Activated CD4-positive, alpha-beta memory T cell treated with anti-CD3 and anti-CD28 coated beads, Interleukin-2, amount 10 ng/mL, durations not matched to agents 7 days and 5 days (primary cell): Measurements from ENCODE around the gene TMEM120B. TPM values are rescaled to one million over a fixed set of nuclear protein-coding genes. Genes with fewer than 3 reads are reported as not detected.
A peak's percentile ranks its signal among the peaks of the same experiment; 100 is the strongest.

Experiments used
- CTCF ChIA-PET: fragments of 350-600 bp; sonication (Branson Sonifier 250); formaldehyde crosslinking; loops from one replicate; lab custom pipeline; 2021; ENCODE audit warnings: antibody characterized with exemption, inconsistent platforms; lab: Charles Lee
- POLR2A ChIA-PET: fragments of 350-600 bp; sonication (Branson Sonifier 250); formaldehyde crosslinking; loops from one replicate; lab custom pipeline; 2021; ENCODE audit warnings: antibody characterized with exemption; lab: Charles Lee
- DNase-seq: peaks from one replicate; pipeline ENCODE4 v3.0.0-alpha.2; 2020
- H3K27ac Mint-ChIP-seq: one replicate; pipeline ENCODE4 v1.8.0; 2021; ENCODE audit warnings: mild to moderate bottlenecking, mixed read lengths
- H3K27me3 Mint-ChIP-seq: one replicate; pipeline ENCODE4 v1.8.0; 2021; ENCODE audit warnings: mixed read lengths
- H3K36me3 Mint-ChIP-seq: one replicate; pipeline ENCODE4 v1.8.0; 2021; ENCODE audit warnings: low read depth, mixed read lengths
- H3K4me1 Mint-ChIP-seq: one replicate; pipeline ENCODE4 v1.8.0; 2021; ENCODE audit warnings: mixed read lengths
- H3K4me3 Mint-ChIP-seq: one replicate; pipeline ENCODE4 v1.8.0; 2021; ENCODE audit warnings: mild to moderate bottlenecking, mixed read lengths
- H3K9me3 Mint-ChIP-seq: one replicate; pipeline ENCODE4 v1.8.0; 2021; ENCODE audit warnings: mixed read lengths
- total RNA-seq, 2 experiments: library from RNA; stranded (reverse); gene quantifications; one replicate each; pipeline ENCODE4 v1.2.3, GENCODE V29; 2021

The TMEM120B gene
- total RNA-seq, 2 experiments from 2014 or later = 5.1 to 5.8 TPM

DNA sequence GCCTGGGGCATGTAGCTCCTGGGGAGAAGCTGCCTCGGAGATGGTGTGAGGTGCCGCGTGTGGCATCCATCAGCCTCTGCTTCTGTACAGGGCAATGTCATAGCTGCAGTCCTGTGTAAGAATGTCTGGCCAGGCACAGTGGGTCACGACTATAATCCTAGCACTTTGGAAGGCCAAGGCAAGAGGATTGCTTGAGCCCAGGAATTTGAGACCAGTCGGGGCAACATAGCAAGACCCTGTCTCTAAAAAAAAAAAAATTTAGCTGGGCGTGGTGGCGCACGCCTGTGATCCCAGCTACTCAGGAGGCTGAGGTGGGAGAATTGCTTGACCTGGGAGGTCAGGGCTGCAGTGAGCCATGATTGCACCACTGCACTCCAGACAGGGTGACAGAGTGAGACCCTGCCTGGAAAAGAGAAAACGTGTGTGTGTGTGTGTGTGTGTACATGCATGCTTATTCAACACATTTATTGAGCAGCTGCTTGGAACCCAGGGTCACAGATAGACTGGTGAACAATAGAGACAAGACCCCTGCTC lies 56.8 kb downstream of the TMEM120B start:
- ChIA-PET POLR2A (no interaction called here), CTCF (interaction anchor here (1.0 to 1.5 kb wide), 3 partner anchors 25 to 68 kb away, joined by 3 to 5 read pairs (median 5); no protein-coding TSS in a partner anchor)
- Mint-ChIP-seq H3K4me1 (peaks cover 10% of the 10 kb centered on the region), H3K4me3 (no peak overlapping the region), H3K36me3 (no peaks in the 10 kb centered on the region), H3K27ac (peak overlapping the region; percentile 36), H3K9me3 (no peaks in the 10 kb centered on the region), H3K27me3 (no peaks in the 10 kb centered on the region)
- DNase-seq = no peak

DNA sequence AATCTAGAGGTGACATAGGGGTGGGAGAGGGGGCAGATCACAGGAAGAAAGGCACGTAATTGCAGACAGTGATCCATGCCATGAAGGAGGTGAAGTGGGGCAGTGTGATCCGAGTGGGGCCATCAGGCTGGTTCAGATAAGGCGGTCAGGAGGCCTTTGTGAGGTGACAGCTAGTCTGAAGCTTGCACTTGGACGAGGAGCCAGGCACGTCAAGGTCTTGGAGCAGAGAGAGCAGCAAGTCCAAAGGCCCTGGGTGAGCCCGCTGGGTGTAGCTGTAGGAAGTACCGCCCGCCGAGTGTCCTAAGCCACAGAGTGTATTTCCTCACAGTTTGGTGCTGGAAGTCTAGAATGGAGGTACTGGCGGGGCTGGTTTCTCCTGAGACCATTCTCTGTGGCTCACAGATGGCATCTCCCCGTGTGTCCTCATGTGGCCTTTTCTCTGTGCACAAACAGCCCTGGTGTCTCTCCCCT lies 57.3 kb downstream of the TMEM120B start:
- DNase-seq = no peak
- no peaks in the 10 kb centered on the region for H3K9me3 Mint-ChIP-seq
- H3K27me3 Mint-ChIP-seq = no peaks in the 10 kb centered on the region
- peaks cover 10% of the 10 kb centered on the region for H3K4me1 Mint-ChIP-seq
- ChIA-PET CTCF (interaction anchor here (1.0 to 1.5 kb wide), 3 partner anchors 25 to 68 kb away, joined by 3 to 5 read pairs (median 5); no protein-coding TSS in a partner anchor), POLR2A (no interaction called here)
- no peak overlapping the region for H3K4me3 Mint-ChIP-seq
- peak overlapping the region; percentile 36 for H3K27ac Mint-ChIP-seq
- H3K36me3 Mint-ChIP-seq = no peaks in the 10 kb centered on the region

DNA sequence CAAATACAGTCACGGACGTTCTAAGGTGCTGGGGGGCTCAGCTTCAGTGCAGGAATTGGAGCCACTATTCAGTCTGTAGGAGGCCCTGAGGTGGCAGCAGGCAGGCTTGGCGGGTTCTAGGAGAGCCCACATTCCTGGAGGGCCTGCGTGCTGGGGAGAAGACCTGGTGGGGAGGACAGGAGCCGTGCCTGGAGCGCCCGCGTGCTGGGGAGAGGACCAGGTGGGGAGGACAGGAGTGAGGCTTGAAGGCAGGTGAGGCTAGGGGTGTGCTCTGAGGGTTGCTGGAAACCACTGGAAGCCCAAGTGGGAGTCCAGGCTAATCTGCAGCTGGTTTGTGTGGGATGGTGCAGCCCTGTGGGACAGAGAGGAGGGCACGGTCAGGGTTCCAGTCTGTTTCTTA lies 57.8 kb downstream of the TMEM120B start:
- Mint-ChIP-seq H3K9me3 (no peaks in the 10 kb centered on the region), H3K27me3 (no peaks in the 10 kb centered on the region), H3K27ac (no peak overlapping the region), H3K4me3 (no peak overlapping the region), H3K4me1 (peaks cover 10% of the 10 kb centered on the region), H3K36me3 (no peaks in the 10 kb centered on the region)
- no peak for DNase-seq
- CTCF ChIA-PET = interaction anchor here (1.4 to 1.5 kb wide), 2 partner anchors 24 to 69 kb away, joined by 3 to 5 read pairs; no protein-coding TSS in a partner anchor
- POLR2A ChIA-PET = no interaction called here

DNA sequence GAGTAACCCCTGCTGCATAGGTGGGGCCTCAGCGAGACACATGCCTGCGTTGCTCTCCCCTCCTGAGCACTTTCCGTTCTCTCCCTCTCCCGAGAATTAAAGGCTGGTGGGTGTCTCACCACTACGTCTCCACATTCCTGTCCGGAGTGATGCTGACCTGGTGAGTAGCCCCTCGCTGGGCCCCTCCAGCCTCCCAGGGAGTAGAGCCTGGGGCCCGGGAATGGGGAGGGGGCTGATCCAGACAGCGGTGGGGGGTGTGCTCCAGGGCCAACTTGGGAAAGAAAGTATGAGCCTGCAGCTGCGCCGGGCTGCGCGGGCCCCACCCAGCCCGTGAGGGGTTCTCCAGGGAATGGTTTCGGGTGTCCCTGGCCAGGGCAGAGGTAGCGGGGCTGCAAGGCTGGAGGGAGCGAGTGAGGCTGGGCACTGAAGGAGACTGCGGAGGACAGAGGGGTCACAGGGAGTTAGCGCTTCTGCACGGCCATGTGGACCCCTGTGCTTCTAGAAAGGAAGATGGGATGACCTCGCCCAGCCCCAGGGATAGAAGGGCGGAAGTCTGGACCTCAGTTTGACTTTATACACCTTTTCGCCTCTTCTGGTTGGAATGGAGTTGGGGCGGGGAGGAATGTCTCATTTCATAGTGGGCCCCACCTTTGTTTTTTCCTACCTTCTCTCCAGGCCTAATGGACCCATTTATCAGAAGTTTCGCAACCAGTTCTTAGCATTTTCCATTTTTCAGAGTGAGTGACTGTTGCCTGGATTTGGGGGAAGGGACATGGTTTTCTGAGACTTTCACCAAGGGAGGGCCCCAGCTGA lies 58.5 kb downstream of the TMEM120B start:
- Mint-ChIP-seq H3K9me3 (no peaks in the 10 kb centered on the region), H3K4me1 (peaks cover 10% of the 10 kb centered on the region), H3K4me3 (no peak overlapping the region), H3K27me3 (no peaks in the 10 kb centered on the region), H3K36me3 (peaks cover under 1% of the 10 kb centered on the region), H3K27ac (no peak overlapping the region)
- POLR2A ChIA-PET = interaction anchor here (32.8 kb wide), 1 partner anchor 30 kb away, joined by 1170 read pairs; the partner anchor contains the start of genes RHOF and SETD1B
- CTCF ChIA-PET = interaction anchor here (1.0 kb wide), 1 partner anchor 11 kb away, joined by 3 read pairs; no protein-coding TSS in a partner anchor
- no peak for DNase-seq

DNA sequence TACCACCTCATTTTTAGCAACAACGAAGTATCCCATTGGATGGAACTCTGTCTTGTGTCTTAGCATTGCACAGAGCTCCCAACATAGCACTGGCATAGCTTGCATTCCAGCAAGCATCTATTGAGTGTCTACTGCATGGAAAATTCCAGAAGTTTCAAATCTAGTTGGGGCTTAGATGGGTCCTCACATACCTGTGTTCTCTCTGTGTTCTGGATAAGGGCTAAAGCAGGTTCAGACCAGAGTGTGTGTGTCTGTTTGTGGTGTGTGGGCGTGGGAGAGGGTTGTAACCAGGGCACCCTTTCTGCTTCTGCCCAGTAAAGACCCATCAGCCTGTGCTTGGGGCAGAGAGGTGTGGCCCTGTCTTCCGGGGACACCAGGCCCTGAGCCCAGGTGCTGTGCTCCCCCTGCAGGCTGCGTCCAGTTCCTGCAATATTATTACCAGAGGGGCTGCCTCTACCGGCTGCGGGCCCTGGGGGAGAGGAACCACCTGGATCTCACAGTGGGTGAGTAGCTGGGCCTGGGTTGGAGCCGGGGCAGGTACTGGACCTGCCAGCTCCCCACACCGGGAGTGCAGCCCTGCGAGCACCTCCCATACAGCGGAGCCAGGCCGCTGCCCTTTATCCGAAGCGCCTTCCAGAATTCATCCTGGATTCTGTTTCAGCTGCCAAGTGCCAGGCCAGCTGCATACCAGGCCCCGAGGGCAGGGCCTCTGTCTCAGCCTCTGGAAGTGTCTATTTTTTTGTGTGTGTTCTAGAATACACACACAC lies 60.6 kb downstream of the TMEM120B start:
- POLR2A ChIA-PET = interaction anchor here (1.7 to 32.8 kb wide), 3 partner anchors 9 to 62 kb away, joined by 4 to 1170 read pairs (median 7); partner anchors contain the start of genes RHOF and SETD1B
- CTCF ChIA-PET = interaction anchor here (0.6 to 15.3 kb wide), 21 partner anchors 9 to 372 kb away, joined by 3 to 380 read pairs (median 4); partner anchors contain the start of genes CFAP251, PSMD9, RHOF and TMEM120B
- peak; percentile 86 for DNase-seq
- no peak overlapping the region for H3K4me3 Mint-ChIP-seq
- peak overlapping the region; percentile 64 for H3K27ac Mint-ChIP-seq
- no peaks in the 10 kb centered on the region for H3K27me3 Mint-ChIP-seq
- peaks cover 2% of the 10 kb centered on the region for H3K36me3 Mint-ChIP-seq
- H3K9me3 Mint-ChIP-seq = no peaks in the 10 kb centered on the region
- peaks cover 16% of the 10 kb centered on the region for H3K4me1 Mint-ChIP-seq

DNA sequence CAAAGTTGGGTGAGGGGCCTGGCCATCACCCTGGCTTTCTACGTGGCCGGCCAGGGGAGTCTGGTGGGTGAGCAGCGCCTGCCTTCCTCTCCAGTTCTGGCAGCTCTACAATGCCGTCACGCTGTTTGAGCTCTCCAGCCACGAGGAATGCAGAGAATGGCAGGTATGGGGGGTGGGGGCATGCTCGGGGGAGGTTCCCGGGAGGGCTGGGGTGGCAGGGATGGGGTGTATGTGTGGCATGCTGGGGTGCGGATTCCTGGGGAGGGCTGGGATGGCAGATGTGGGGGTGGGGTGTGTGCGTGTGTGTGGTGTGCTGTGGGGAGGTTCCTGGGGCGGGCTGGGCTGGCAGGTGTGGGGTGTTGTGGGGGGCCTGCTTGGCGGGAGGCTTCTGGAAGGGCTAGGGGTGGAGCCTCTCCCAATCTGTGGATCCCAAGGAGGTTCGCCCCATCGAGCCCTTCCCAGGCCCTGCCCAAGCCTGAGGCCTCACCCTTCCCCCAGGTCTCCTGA lies 62.5 kb downstream of the TMEM120B start:
- ChIA-PET CTCF (interaction anchor here (2.7 to 15.3 kb wide), 2 partner anchors 16 to 63 kb away, joined by 16 to 380 read pairs; partner anchors contain the start of genes RHOF and TMEM120B), POLR2A (interaction anchor here (32.8 kb wide), 1 partner anchor 26 kb away, joined by 1170 read pairs; the partner anchor contains the start of genes RHOF and SETD1B)
- DNase-seq = no peak
- H3K27me3 Mint-ChIP-seq = no peaks in the 10 kb centered on the region
- peaks cover 19% of the 10 kb centered on the region for H3K4me1 Mint-ChIP-seq
- peaks cover 16% of the 10 kb centered on the region for H3K36me3 Mint-ChIP-seq
- no peak overlapping the region for H3K27ac Mint-ChIP-seq
- no peak overlapping the region for H3K4me3 Mint-ChIP-seq
- no peaks in the 10 kb centered on the region for H3K9me3 Mint-ChIP-seq

DNA sequence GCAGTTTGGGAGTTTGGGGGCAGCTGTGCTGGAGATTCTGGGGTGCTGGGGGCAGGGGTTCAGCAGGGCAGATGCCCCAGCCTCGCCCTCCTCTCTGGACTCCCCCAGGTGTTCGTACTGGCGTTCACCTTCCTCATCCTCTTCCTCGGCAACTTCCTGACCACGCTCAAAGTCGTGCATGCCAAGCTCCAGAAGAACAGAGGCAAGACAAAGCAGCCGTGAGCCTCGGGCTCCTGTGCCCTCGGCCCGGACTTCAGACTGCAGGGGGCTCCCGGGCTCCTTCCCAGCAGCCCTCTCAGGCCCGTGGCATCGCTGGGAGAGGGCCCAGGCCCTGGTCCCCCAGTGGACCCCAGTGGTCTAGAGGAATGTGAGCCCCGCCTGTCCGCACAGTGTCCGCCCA lies 62.9 kb downstream of the TMEM120B start:
- Mint-ChIP-seq H3K27me3 (no peaks in the 10 kb centered on the region), H3K9me3 (no peaks in the 10 kb centered on the region), H3K4me3 (no peak overlapping the region), H3K36me3 (peaks cover 20% of the 10 kb centered on the region), H3K27ac (no peak overlapping the region), H3K4me1 (peaks cover 19% of the 10 kb centered on the region)
- ChIA-PET POLR2A (interaction anchor here (1.5 to 32.8 kb wide), 2 partner anchors 25 to 76 kb away, joined by 3 to 1170 read pairs; partner anchors contain the start of genes RHOF and SETD1B), CTCF (interaction anchor here (15.3 kb wide), 1 partner anchor 15 kb away, joined by 380 read pairs; the partner anchor contains the start of gene RHOF)
- no peak for DNase-seq

DNA sequence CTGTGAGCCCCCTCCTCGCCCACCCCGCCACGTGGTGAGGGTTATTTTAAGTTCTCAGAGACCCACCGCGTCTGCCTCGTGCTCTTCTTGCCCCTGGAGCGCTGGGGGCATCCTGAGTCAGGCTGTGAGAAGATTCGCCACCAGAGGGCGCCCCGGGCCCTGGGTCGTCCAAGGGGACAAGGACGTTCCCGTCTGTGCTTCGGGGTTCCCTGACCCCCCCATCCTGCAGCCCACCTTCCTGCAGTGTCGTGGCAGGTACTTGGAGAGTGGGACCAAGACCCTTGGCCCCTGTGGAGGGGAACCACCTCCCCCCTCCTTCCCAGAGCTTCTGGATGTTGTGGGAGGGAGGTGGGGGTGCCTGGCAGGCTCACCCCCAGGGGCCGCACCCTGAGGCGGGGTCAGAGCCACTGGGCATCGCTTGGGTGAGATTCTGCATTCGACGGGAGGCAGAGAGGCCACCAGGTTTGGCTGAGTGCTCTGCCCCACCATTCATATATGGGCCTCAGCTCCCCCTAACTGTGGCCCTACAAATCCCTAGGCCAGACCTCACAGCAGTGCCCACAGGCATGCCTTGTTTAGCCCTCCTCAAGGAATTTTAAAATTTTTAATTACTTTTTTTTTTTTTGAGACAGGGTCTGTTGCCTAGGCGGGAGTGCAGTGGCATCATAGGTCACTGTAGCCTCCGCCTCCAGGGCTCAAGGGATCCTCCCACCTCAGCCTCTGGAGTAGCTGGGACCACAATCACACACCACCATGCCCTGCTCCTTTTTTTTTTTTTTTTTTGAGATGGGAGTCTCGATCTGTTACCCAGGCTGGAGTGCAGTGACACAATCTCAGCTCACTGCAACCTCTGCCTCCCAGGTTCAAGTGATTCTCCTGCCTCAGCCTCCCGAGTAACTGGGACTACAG lies 63.9 kb downstream of the TMEM120B start:
- peaks cover 28% of the 10 kb centered on the region for H3K36me3 Mint-ChIP-seq
- ChIA-PET POLR2A (interaction anchor here (0.8 to 32.8 kb wide), 4 partner anchors 8 to 77 kb away, joined by 3 to 1170 read pairs (median 4); partner anchors contain the start of genes RHOF and SETD1B), CTCF (interaction anchor here (0.5 to 15.3 kb wide), 10 partner anchors 8 to 397 kb away, joined by 3 to 380 read pairs (median 4); partner anchors contain the start of gene RHOF)
- H3K4me1 Mint-ChIP-seq = peaks cover 24% of the 10 kb centered on the region
- H3K27ac Mint-ChIP-seq = peak overlapping the region; percentile 47
- H3K4me3 Mint-ChIP-seq = no peak overlapping the region
- no peaks in the 10 kb centered on the region for H3K9me3 Mint-ChIP-seq
- DNase-seq = peak; percentile 89
- H3K27me3 Mint-ChIP-seq = no peaks in the 10 kb centered on the region

DNA sequence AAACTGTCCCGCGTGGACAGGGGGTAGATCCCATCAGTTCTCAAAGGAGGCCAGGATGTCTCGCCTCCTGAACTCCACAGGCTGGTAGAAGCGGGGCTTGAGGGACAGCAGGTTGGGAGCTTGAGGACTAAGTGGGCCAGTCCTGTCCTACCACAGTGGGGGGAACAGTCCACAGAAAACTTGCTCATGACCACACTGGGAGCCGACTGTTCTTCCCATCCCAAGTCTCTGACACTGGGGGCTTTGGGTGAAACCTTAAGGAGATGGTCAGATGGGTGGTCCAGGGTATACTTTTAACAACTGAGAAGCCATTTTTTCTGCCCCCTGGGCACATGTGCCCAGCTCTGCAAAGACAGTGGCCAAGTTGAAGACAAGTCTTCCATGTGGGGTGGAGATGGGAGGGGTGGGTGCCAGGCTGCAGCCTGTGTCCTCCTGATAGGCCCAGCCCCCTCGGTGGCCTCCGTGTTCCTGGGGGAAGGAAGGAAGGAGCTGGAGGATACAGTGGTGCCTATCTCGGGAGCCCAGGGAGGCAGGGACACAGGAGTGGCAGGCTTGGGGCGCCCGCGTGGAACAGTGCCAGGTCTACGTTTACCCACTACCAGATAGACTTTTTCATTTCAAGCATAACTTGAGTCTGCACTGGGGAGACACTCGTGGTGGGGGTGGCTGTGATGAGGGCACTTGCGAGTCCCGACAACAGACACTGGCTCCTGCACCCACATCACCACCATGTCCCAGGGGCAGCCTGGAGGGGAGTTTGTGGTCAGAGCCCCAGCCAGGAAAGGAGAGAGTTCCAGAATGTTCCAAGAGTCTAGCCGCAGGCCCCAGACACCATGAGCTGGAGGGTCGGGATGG lies 66.2 kb downstream of the TMEM120B start:
- CTCF ChIA-PET = interaction anchor here (1.0 to 15.3 kb wide), 2 partner anchors 12 to 110 kb away, joined by 3 to 380 read pairs; partner anchors contain the start of genes PSMD9 and RHOF
- Mint-ChIP-seq H3K27ac (peak overlapping the region; percentile 29), H3K27me3 (no peaks in the 10 kb centered on the region), H3K4me3 (no peak overlapping the region), H3K36me3 (peaks cover 44% of the 10 kb centered on the region), H3K4me1 (peaks cover 38% of the 10 kb centered on the region), H3K9me3 (no peaks in the 10 kb centered on the region)
- POLR2A ChIA-PET = interaction anchor here (32.8 kb wide), 1 partner anchor 22 kb away, joined by 1170 read pairs; the partner anchor contains the start of genes RHOF and SETD1B
- no peak for DNase-seq

DNA sequence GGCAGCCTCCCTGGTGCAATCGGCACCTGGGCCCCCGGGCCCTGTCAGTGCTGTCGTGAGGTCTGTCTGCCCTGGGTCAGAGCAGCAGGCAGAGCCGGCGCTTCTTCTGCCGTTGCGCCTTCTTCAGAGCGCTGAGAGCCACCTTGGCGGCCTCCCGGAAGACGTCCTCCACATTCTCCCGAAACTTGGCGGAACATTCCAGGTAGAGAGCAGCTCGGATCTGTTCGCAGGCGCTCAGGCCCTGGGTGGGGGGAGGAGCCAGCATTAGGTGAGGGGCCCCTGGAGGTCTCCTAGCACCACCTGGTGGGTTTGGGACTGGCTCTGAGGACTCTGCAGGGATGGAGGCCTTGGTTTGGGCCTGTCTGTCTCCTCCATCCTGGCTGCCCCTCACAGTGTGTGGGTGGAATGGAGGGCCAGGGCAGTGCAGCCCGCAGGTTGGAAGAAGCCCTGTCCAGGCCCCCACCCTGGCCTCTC lies 66.9 kb downstream of the TMEM120B start:
- H3K27ac Mint-ChIP-seq = peak overlapping the region; percentile 29
- no peak overlapping the region for H3K4me3 Mint-ChIP-seq
- H3K9me3 Mint-ChIP-seq = no peaks in the 10 kb centered on the region
- peaks cover 49% of the 10 kb centered on the region for H3K36me3 Mint-ChIP-seq
- POLR2A ChIA-PET = interaction anchor here (32.8 kb wide), 1 partner anchor 21 kb away, joined by 1170 read pairs; the partner anchor contains the start of genes RHOF and SETD1B
- DNase-seq = no peak
- H3K27me3 Mint-ChIP-seq = no peaks in the 10 kb centered on the region
- H3K4me1 Mint-ChIP-seq = peaks cover 43% of the 10 kb centered on the region
- CTCF ChIA-PET = interaction anchor here (15.3 kb wide), 1 partner anchor 11 kb away, joined by 380 read pairs; the partner anchor contains the start of gene RHOF
